B cell (primary cell): Measurements from ENCODE around the gene NUDT16L1. TPM values are rescaled to one million over a fixed set of nuclear protein-coding genes. Genes with fewer than 3 reads are reported as not detected.

Source experiments
- ATAC-seq: fragments of 200-7000 bp; cut with Tn5 transposase; one replicate; pipeline ENCODE4 v1.10.0; 2021; ENCODE audit warnings: low read depth, mild to moderate bottlenecking, moderate number of reproducible peaks, moderate library complexity
- CTCF ChIA-PET: fragments of 350-600 bp; sonication (Branson Sonifier 250); formaldehyde crosslinking; loops from one replicate; lab custom pipeline; 2021; ENCODE audit warnings: antibody characterized with exemption, inconsistent platforms; lab: Charles Lee
- POLR2A ChIA-PET: fragments of 350-600 bp; sonication (Branson Sonifier 250); formaldehyde crosslinking; loops from one replicate; lab custom pipeline; 2021; ENCODE audit warnings: antibody characterized with exemption; lab: Charles Lee
- DNase-seq: peaks from one replicate; pipeline ENCODE4 v3.0.0; 2013
- H2AFZ ChIP-seq: 2 replicates; pipeline ENCODE4 v1.6.1; 2012; ENCODE audit warnings: mild to moderate bottlenecking, low read depth, low read length; ENCODE audit not compliant: insufficient read depth, poor library complexity, severe bottlenecking
- H3K27ac ChIP-seq, 2 donors: 1 replicate in 1 of 2; 2 replicates in 1 of 2; pipeline ENCODE4 v1.5.1; 2012 to 2013; ENCODE audit warnings: low read length in 2 of 2, mild to moderate bottlenecking in 2 of 2, moderate library complexity in 1 of 2
- H3K27me3 ChIP-seq, 4 experiments: fragments of 200-600 bp in 1 of 4; sonication (generic) in 1 of 4; replicated peaks in 1 of 4; 1 replicate in 2 of 4; 2 replicates in 2 of 4; pipeline versions ENCODE4 v1.6.1 to v1.7.0; 2013 to 2016; ENCODE audit warnings: low read length in 3 of 4, mild to moderate bottlenecking in 2 of 4, mixed read lengths in 1 of 4, moderate library complexity in 1 of 4; ENCODE audit not compliant: insufficient read depth in 4 of 4, control insufficient read depth in 3 of 4; ENCODE audit errors: control extremely low read depth in 1 of 4
- H3K36me3 ChIP-seq, 2 experiments: replicated peaks in 1 of 2; 1 replicate in 1 of 2; 2 replicates in 1 of 2; pipeline versions ENCODE4 v1.6.1 to v1.7.1; 2013; ENCODE audit warnings: low read length in 1 of 2; ENCODE audit not compliant: insufficient read depth in 2 of 2, control insufficient read depth in 1 of 2; ENCODE audit errors: control extremely low read depth in 1 of 2, extremely low read depth in 1 of 2
- H3K4me1 ChIP-seq, 2 donors: fragments of 200-600 bp in 1 of 2; sonication (generic) in 1 of 2; 1 replicate in 1 of 2; 2 replicates in 1 of 2; pipeline versions ENCODE4 v1.5.1 to v1.6.1; 2013 to 2017; ENCODE audit warnings: low read length in 2 of 2; ENCODE audit not compliant: control insufficient read depth in 2 of 2, insufficient read depth in 2 of 2
- H3K4me2 ChIP-seq: replicated peaks from 2 replicates; pipeline ENCODE3; 2012; ENCODE audit warnings: mild to moderate bottlenecking, low read depth, low read length; ENCODE audit not compliant: poor library complexity, severe bottlenecking
- H3K4me3 ChIP-seq, 5 experiments: fragments of 200-600 bp in 1 of 5; sonication (generic) in 1 of 5; 1 replicate in 3 of 5; 2 replicates in 2 of 5; pipeline versions ENCODE4 v1.5.1 to v1.7.0; 2011 to 2016; ENCODE audit warnings: low read length in 4 of 5, mild to moderate bottlenecking in 4 of 5, low read depth in 2 of 5, control low read depth in 1 of 5, moderate library complexity in 1 of 5; ENCODE audit not compliant: insufficient read depth in 1 of 5; ENCODE audit errors: control extremely low read depth in 1 of 5, extremely low read depth in 1 of 5
- H3K79me2 ChIP-seq: fragments of 200-600 bp; sonication (generic); one replicate; pipeline ENCODE4 v1.6.0; 2016; ENCODE audit warnings: low read length; ENCODE audit not compliant: control insufficient read depth, insufficient read depth
- H3K9ac ChIP-seq: fragments of 200-600 bp; sonication (generic); 2 replicates; pipeline ENCODE4 v1.6.1; 2017; ENCODE audit warnings: mild to moderate bottlenecking, low read length, moderate library complexity
- H3K9me3 ChIP-seq, 3 donors: one replicate each; pipeline versions ENCODE4 v1.6.1 to v1.7.1; 2013; ENCODE audit warnings: low read length in 2 of 3; ENCODE audit not compliant: control insufficient read depth in 2 of 3, insufficient read depth in 1 of 3; ENCODE audit errors: control extremely low read depth in 1 of 3
- H4K20me1 ChIP-seq: 2 replicates; pipeline ENCODE4 v1.6.0; 2012; ENCODE audit warnings: mild to moderate bottlenecking, low read length; ENCODE audit not compliant: insufficient read depth, control insufficient read depth, poor library complexity, severe bottlenecking
- H3K27ac Mint-ChIP-seq: one replicate; pipeline ENCODE4 v1.8.0; 2021; ENCODE audit warnings: mixed read lengths
- H3K27me3 Mint-ChIP-seq: one replicate; pipeline ENCODE4 v1.8.0; 2021; ENCODE audit warnings: mixed read lengths
- H3K4me1 Mint-ChIP-seq: one replicate; pipeline ENCODE4 v1.8.0; 2021; ENCODE audit warnings: mixed read lengths
- H3K4me3 Mint-ChIP-seq: one replicate; pipeline ENCODE4 v1.8.0; 2021; ENCODE audit warnings: mixed read lengths
- H3K9me3 Mint-ChIP-seq: one replicate; pipeline ENCODE4 v1.8.0; 2022; ENCODE audit warnings: mixed read lengths; ENCODE audit not compliant: insufficient read depth
- EZH2 ChIP-seq: IDR thresholded peaks from 2 replicates; pipeline ENCODE4 v1.6.1; 2012; ENCODE audit warnings: borderline replicate concordance, low read depth, mild to moderate bottlenecking, moderate library complexity, low read length; ENCODE audit not compliant: insufficient read depth, poor library complexity, severe bottlenecking
- WGBS: methylation state at CpG from one replicate; pipeline ENCODE4 v1.1.5; 2013; ENCODE audit warnings: missing lambda C conversion rate; ENCODE audit not compliant: insufficient coverage; 5-methylcytosine and 5-hydroxymethylcytosine counted together
- intact Hi-C: fragments of 100-400 bp; cut with micrococcal nuclease; formaldehyde crosslinking; loops from one replicate; pipeline ENCODE4 v1.10.0; 2022
- polyA plus RNA-seq: library from polyadenylated mRNA; depleted of rRNA; stranded (reverse); fragments of >200 nt; gene quantifications from 2 replicates; pipeline ENCODE4 v1.2.3, GENCODE V29; 2012
- total RNA-seq, 2 donors: library from RNA; stranded (reverse); fragments of 120-200 nt in 1 of 2; gene quantifications; 1 replicate in 1 of 2; 2 replicates in 1 of 2; pipeline versions ENCODE4 v1.2.3 to v1.2.4, GENCODE V29; 2013 to 2022
- TF ChIP-seq, protein P1 (sequence below): fragments of 200-600 bp; IDR thresholded peaks from one replicate; pipeline ENCODE4 v1.8.0; 2022; ENCODE audit warnings: antibody characterized with exemption, mild to moderate bottlenecking

NUDT16L1 gene
- total and polyA plus RNA-seq, 2 donors (not counting 1 experiment from before 2014, with no cell fraction given) = 38.5 to 59.2 TPM

GRCh38 chr16:4682084-4682591 is 11.2 kb upstream of the NUDT16L1 start:
- Histone ChIP-seq H3K4me3 (no peak overlapping the region), H3K27ac (no peak overlapping the region), H3K4me1 (no peaks in the 10 kb centered on the region), H3K36me3 (peaks cover 0 to 42% of the 10 kb centered on the region in 2 experiments), H3K4me2 (no peak overlapping the region), H3K79me2 (peaks cover 4% of the 10 kb centered on the region), H4K20me1 (peaks cover 13% of the 10 kb centered on the region), H3K27me3 (no peaks in the 10 kb centered on the region), H3K9me3 (no peaks in the 10 kb centered on the region), H2AFZ (no peak overlapping the region), H3K9ac (no peak overlapping the region)
- ChIA-PET POLR2A (no interaction called here), CTCF (no interaction called here)
- no peak overlapping the region for H3K4me3 Mint-ChIP-seq
- WGBS = 93% methylated on average over 26 of the region's 26 CpGs
- H3K4me1 Mint-ChIP-seq = no peaks in the 10 kb centered on the region
- H3K9me3 Mint-ChIP-seq = no peaks in the 10 kb centered on the region
- intact Hi-C loops = no loop called here
- DNase-seq (no peak), ATAC-seq (no peak)
- H3K27ac Mint-ChIP-seq = no peak overlapping the region
- TF ChIP-seq, protein P1, sequence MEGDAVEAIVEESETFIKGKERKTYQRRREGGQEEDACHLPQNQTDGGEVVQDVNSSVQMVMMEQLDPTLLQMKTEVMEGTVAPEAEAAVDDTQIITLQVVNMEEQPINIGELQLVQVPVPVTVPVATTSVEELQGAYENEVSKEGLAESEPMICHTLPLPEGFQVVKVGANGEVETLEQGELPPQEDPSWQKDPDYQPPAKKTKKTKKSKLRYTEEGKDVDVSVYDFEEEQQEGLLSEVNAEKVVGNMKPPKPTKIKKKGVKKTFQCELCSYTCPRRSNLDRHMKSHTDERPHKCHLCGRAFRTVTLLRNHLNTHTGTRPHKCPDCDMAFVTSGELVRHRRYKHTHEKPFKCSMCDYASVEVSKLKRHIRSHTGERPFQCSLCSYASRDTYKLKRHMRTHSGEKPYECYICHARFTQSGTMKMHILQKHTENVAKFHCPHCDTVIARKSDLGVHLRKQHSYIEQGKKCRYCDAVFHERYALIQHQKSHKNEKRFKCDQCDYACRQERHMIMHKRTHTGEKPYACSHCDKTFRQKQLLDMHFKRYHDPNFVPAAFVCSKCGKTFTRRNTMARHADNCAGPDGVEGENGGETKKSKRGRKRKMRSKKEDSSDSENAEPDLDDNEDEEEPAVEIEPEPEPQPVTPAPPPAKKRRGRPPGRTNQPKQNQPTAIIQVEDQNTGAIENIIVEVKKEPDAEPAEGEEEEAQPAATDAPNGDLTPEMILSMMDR = no peak
- no peak for TF ChIP-seq EZH2
- H3K27me3 Mint-ChIP-seq = no peaks in the 10 kb centered on the region

DNA sequence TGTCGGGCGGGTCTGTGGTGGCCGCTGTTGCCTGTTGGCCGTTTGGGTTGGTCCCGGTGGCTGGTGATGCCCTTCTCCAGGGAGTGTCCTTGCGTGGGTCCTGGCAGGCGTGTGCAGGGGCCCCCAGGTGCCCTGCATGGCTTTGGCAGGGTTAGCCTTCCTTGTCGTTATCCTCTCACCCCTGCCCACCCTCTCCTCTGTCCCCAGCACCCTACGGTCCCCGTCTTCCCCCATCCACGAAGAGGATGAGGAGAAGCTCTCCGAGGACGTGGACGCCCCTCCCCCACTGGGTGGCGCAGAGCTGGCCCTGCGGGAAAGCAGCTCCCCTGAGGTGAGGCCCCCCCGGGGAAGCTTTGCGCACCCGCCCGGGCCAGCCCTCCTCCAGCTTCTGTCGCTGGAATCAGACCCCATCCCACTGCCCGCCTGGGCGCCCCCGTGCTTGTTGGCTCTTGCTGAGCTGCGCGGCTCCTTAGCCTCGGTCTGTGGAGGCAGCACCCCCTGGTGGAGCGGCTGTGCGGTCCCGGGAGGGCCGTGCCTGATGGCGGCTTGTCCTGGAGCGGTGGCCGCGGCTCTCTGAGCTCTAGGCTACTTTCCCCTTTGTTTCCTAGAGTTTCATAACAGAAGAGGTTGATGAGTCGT is 10.6 kb upstream of the NUDT16L1 start:
- Histone ChIP-seq H3K79me2 (no peaks in the 10 kb centered on the region), H3K27me3 (no peaks in the 10 kb centered on the region), H3K27ac (no peak overlapping the region), H3K4me3 (no peak overlapping the region), H4K20me1 (peaks cover 7% of the 10 kb centered on the region), H3K36me3 (peaks cover 0 to 41% of the 10 kb centered on the region in 2 experiments), H3K9ac (no peak overlapping the region), H3K4me2 (no peak overlapping the region), H2AFZ (no peak overlapping the region), H3K4me1 (no peaks in the 10 kb centered on the region), H3K9me3 (no peaks in the 10 kb centered on the region)
- no peaks in the 10 kb centered on the region for H3K27me3 Mint-ChIP-seq
- no peak overlapping the region for H3K4me3 Mint-ChIP-seq
- ATAC-seq (no peak), DNase-seq (no peak)
- no peaks in the 10 kb centered on the region for H3K4me1 Mint-ChIP-seq
- intact Hi-C loops = no loop called here
- 95% methylated on average over 36 of the region's 36 CpGs for WGBS
- CTCF ChIA-PET = no interaction called here
- no peaks in the 10 kb centered on the region for H3K9me3 Mint-ChIP-seq
- H3K27ac Mint-ChIP-seq = no peak overlapping the region
- TF ChIP-seq, protein P1 = peak; percentile 16
- TF ChIP-seq EZH2 = no peak
- POLR2A ChIA-PET = no interaction called here
